Left renal pelvis (tissue), 4 donors: ENCODE measurements around the gene KLC1. TPM values are rescaled to one million over a fixed set of nuclear protein-coding genes. Genes with fewer than 3 reads are reported as not detected.

Experiments
- DNase-seq, 4 donors: peaks; one replicate each; pipeline ENCODE4 v3.0.0-alpha.2; 2013; ENCODE audit warnings: low read depth in 4 of 4, low spot score in 3 of 4
- polyA plus RNA-seq, 4 donors: library from polyadenylated mRNA; unstranded; fragments of 120-200 nt; gene quantifications; one replicate each; pipeline ENCODE4 v1.2.1, GENCODE V29; 2013; ENCODE audit not compliant: insufficient read length in 4 of 4

KLC1 gene
- polyA plus RNA-seq, 4 donors, result 74.6 to 154 (median 106) TPM

GRCh38 chr14:103715052-103716000 lies 86.3 kb downstream of the KLC1 start, which contains the start of the genes XRCC3 and ZFYVE21:
XRCC3 (minus strand) TSS chr14:103715451; CDS start chr14:103711087, 4,364 bp downstream.
ZFYVE21 (plus strand) TSS chr14:103715810; CDS start chr14:103715842, 32 bp downstream.
- DNase-seq, result peak; percentile 97 to 99 (median 98)

DNA sequence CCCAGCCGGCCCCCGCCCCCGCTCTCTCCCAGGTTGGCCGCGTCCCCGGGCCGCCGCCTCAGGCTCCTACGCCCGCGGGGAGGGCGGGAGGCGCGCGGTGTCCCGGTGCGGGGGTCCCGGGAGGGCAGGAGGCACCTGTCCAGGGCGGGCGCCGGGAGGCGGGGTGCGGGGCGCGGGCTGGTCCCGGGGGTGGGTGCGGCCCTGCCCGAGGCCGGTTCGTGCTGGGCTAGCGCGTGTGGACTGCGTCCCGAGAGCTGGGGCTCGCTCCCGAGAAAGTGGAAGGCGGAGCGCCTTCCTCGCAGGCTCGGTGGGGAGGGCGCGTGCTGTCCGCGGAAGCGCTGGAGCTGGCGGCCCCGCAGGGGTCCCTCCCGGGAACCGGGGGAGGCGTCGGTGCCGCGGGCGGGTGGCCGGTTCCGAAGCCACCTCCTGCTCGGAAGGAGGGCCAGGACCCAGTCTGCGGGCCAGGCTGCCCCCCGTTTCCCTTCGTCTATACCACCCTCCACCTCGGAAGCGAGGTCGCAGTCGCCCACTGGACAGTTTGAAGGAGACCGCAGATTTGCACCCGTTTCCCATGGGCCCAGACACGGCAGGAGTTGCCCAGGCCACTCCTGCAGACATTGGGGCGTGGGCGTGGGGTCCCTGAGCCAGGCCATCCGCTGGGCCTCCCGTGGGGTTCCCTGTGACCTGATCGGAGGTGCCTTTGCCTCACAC lies 87.2 kb downstream of the KLC1 start:
- no peak for DNase-seq

- no peak for DNase-seq
Observed at GRCh38 chr14:103716899-103717411, 87.9 kb downstream of the KLC1 start.

GRCh38 chr14:103718572-103718971 lies 89.6 kb downstream of the KLC1 start:
- no peak for DNase-seq

DNA sequence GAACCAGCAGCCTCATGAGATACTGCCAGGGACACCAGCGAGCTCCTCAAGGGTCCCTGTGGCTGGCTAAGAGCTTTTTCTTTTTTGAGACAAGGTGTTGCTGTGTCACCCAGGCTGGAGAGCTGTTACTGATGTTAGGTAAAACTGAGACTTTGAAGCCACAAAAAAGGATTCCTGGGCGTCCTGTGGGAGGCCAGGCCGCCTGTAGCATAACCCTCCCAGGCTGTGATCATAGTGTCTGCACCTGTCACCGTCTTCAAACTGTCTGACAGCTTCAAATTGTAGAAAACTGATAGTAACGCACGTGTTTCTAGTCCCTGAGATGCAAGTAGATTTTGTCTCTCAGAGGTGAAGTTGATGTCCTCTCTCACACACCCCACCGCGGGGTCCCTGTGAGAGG lies 90.7 kb downstream of the KLC1 start:
- no peak for DNase-seq

DNA sequence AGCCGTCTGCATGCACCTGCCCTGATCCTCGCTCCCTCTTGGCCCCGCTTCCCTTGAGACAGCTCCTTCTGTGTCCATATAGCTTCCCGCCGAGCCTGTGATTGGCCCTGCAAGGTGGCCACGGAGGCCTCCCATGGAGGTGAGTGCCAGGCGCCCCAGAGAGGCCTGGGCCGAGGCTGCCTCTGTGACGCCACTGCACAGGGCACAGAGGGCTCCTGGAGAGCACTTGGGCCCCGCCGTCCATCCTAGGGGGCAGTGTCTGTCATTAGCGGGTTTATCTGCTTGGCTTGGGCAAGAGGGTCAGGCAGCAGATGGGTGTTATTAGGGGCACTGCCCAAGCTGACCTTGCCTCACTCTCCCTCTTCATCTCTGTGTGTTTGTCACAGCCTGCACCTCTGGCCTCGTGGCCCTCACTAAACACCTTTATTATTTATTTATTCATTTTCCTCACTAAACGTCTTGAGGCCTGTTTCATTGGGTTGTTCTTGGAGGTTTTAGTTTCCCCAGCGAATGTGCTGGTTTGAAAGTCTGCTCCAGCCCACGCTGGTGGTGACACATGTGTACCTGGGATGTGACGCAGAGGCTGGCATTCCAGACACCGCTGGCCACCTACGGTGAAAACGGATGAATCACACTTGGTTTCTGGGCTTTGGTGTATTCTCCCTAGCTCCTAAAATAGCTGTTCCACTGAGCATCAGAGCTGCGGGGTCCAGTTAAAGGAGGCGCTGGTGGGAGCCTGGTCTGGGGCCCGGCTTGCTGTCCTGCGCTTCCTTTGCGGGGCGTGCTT lies 92.5 kb downstream of the KLC1 start:
- DNase-seq, result no peak

DNA sequence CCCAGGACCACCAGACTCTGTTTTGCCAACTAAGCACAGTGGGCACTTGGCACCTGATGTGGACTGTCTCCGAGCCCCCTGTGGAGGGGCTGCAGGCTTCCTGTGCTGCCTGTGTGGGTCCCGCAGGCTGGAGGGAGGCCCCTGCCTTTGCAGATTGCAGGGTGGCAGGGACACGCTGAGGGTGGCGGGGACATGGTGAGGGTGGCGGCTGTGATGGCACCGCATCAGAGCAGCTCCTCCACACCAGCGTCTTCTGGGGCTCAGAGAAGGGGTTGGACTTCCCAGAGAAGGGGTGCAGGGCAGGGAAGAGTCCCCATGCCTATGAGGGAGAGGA lies 94.7 kb downstream of the KLC1 start:
- no peak for DNase-seq

GRCh38 chr14:103724116-103724515 lies 95.1 kb downstream of the KLC1 start:
- DNase-seq, result no peak

GRCh38 chr14:103725001-103725682 lies 96.1 kb downstream of the KLC1 start:
- DNase-seq, result no peak

DNA sequence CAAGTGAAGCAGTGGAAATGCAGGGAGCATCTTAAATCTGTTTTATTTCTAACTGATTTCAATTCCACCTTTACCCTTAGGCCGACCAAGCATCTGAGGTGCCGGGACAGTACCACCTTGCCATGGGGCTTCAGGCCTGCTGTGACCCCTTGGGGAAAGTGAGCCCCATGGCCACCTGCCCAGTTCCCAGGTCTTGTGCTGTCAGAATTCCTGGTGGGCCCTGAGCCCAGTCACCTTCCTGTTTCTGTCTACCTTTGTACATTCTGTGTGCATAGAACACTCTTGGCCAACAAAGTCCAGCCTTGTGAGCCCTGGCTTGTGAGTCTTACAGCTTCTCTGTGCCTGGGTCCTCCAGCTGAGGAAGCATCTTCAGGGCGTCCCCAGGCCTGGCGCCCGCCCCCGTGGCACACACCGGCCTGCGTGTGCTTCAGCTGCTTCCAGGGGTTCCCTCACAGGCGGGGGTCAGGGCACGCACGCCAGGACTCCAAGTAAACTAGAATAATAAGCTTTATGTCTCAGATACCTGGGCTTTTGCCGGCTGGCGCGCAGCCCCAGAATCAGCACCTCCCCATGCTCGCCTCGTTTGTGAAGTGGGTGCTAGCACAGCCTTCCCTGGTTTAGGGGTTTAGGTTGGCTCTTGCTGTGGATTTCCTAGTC lies 96.9 kb downstream of the KLC1 start:
- no peak for DNase-seq

DNA sequence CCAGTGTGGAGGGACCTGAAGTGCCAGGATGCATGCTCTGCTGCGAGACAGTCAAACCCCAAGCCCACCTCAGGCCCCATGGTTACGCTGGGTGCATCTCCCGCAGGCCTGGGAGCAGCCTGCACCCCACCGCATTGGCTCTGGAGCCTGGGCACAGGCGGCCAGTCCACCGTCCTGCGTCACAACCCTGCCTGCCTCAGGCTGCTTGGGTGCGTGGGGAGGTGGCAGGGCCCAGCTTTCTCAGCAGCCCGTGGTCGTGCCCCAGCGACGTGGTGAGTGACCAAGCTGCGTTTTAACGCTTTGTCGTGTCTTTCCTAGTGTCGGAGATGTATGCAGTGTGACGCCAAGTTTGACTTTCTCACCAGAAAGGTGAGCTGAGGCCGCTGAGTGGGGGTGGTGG lies 97.5 kb downstream of the KLC1 start:
- no peak for DNase-seq

- peak in 1 of 4 donors; percentile 51 for DNase-seq
Observed at GRCh38 chr14:103727313-103727980, 98.4 kb downstream of the KLC1 start.

- no peak for DNase-seq
Observed at GRCh38 chr14:103728141-103728540, 99.1 kb downstream of the KLC1 start.

- DNase-seq, result no peak
Observed at GRCh38 chr14:103728721-103729120, 99.7 kb downstream of the KLC1 start.

GRCh38 chr14:103729496-103730448 lies 100.8 kb downstream of the KLC1 start:
- no peak for DNase-seq

- no peak for DNase-seq
Observed at GRCh38 chr14:103730490-103731035, 101.6 kb downstream of the KLC1 start.

GRCh38 chr14:103731481-103731880 lies 102.5 kb downstream of the KLC1 start:
- no peak for DNase-seq
